HepG2 (cell line): ENCODE results near the gene SPP1. TPM values are rescaled to one million over a fixed set of nuclear protein-coding genes. Genes with fewer than 3 reads are reported as not detected.

Experiments
- ATAD3A ChIP-seq: sonication (generic); formaldehyde crosslinking; IDR thresholded peaks from 2 replicates; pipeline ENCODE4 v1.4.0; 2020; ENCODE audit warnings: missing genetic modification reagents
- HOXD1 ChIP-seq: sonication (generic); formaldehyde crosslinking; IDR thresholded peaks from 2 replicates; pipeline ENCODE4 v1.5.0; 2020; ENCODE audit warnings: missing genetic modification reagents
- NBN ChIP-seq: fragments of 450-650 bp; conservative IDR thresholded peaks from 2 replicates; pipeline ENCODE4 v1.6.1; 2017
- NR2F2 ChIP-seq: IDR thresholded peaks from 2 replicates; pipeline ENCODE4 v1.6.1; 2012; ENCODE audit warnings: low read depth, inconsistent platforms, borderline replicate concordance
- PTBP1 ChIP-seq: fragments of 200-400 bp; formaldehyde crosslinking; IDR thresholded peaks from 2 replicates; pipeline ENCODE4 v1.6.1; 2018; ENCODE audit warnings: low read length, low read depth; ENCODE audit not compliant: poor library complexity, severe bottlenecking
- TAF15 ChIP-seq: fragments of 200-400 bp; formaldehyde crosslinking; IDR thresholded peaks from one replicate; pipeline ENCODE4 v1.6.1; 2018; ENCODE audit warnings: mild to moderate bottlenecking, low read depth, low read length; ENCODE audit not compliant: poor library complexity, severe bottlenecking
- U2AF2 ChIP-seq: fragments of 200-400 bp; formaldehyde crosslinking; IDR thresholded peaks from 2 replicates; pipeline ENCODE4 v1.6.1; 2017; ENCODE audit warnings: low read depth, mild to moderate bottlenecking, low read length
- ZBTB21 ChIP-seq: sonication (generic); formaldehyde crosslinking; IDR thresholded peaks from 2 replicates; pipeline ENCODE4 v1.4.0; 2020; ENCODE audit warnings: missing genetic modification reagents
- ZFP1 ChIP-seq: IDR thresholded peaks from 2 replicates; pipeline ENCODE4 v1.6.1; 2016
- ZFP36L2 ChIP-seq: sonication (generic); formaldehyde crosslinking; IDR thresholded peaks from 2 replicates; pipeline ENCODE4 v1.4.0; 2020; ENCODE audit warnings: missing genetic modification reagents
- ZNF30 ChIP-seq: sonication (generic); formaldehyde crosslinking; IDR thresholded peaks from 2 replicates; pipeline ENCODE4 v1.5.0; 2020; ENCODE audit warnings: mild to moderate bottlenecking, missing genetic modification reagents
- ZNF605 ChIP-seq: sonication (generic); formaldehyde crosslinking; IDR thresholded peaks from 2 replicates; pipeline ENCODE4 v1.8.0; 2022; ENCODE audit warnings: mild to moderate bottlenecking, missing genetic modification reagents
- ZNF615 ChIP-seq: sonication (generic); formaldehyde crosslinking; IDR thresholded peaks from 2 replicates; pipeline ENCODE4 v1.5.0; 2020; ENCODE audit warnings: mild to moderate bottlenecking, missing genetic modification reagents, borderline replicate concordance
- ZNF746 ChIP-seq: sonication (generic); formaldehyde crosslinking; IDR thresholded peaks from 2 replicates; pipeline ENCODE4 v1.8.0; 2022; ENCODE audit warnings: mild to moderate bottlenecking, missing genetic modification reagents
- ZSCAN31 ChIP-seq: sonication (generic); formaldehyde crosslinking; IDR thresholded peaks from 2 replicates; pipeline ENCODE4 v1.5.0; 2020; ENCODE audit warnings: low read depth, mild to moderate bottlenecking, missing genetic modification reagents
- polyA plus RNA-seq, 8 experiments: library from polyadenylated mRNA; depleted of rRNA in 3 of 8; stranded (reverse) in 7 of 8; unstranded in 1 of 8; fragments of >200 nt; fragmentation: Illumina TruSeq in 4 of 8; extraction: Trizol in 4 of 8; gene quantifications; 2 replicates each; pipeline versions ENCODE4 v1.2.1 to v1.2.3, GENCODE V29; 2011 to 2016; ENCODE audit warnings: low read depth in 4 of 8, missing spikeins in 1 of 8, mixed read lengths in 1 of 8; ENCODE audit not compliant: insufficient read depth in 1 of 8
- total RNA-seq, 5 experiments: library from RNA; depleted of rRNA; stranded (reverse); fragments of >200 nt; fragmentation: Illumina TruSeq; extraction: Trizol; gene quantifications; 2 replicates each; pipeline ENCODE4 v1.2.3, GENCODE V29; 2016; ENCODE audit warnings: low read depth in 1 of 5
- TF ChIP-seq, protein P1 (sequence below): sonication (generic); formaldehyde crosslinking; IDR thresholded peaks from 2 replicates; pipeline ENCODE4 v1.8.1; 2023; ENCODE audit warnings: missing genetic modification reagents, mild to moderate bottlenecking, borderline replicate concordance
- TF ChIP-seq, protein P2 (sequence below): sonication (generic); formaldehyde crosslinking; IDR thresholded peaks from 2 replicates; pipeline ENCODE4 v1.8.0; 2022; ENCODE audit warnings: mild to moderate bottlenecking, missing genetic modification reagents, moderate library complexity
- TF ChIP-seq, protein P3 (sequence below): sonication (generic); formaldehyde crosslinking; IDR thresholded peaks from 2 replicates; pipeline ENCODE4 v1.4.0; 2020; ENCODE audit warnings: mild to moderate bottlenecking, missing genetic modification reagents
- TF ChIP-seq, protein P4 (sequence below): sonication (generic); formaldehyde crosslinking; IDR thresholded peaks from 2 replicates; pipeline ENCODE4 v1.5.0; 2020; ENCODE audit warnings: mild to moderate bottlenecking, missing genetic modification reagents, borderline replicate concordance
- TF ChIP-seq, protein P5 (sequence below): sonication (generic); formaldehyde crosslinking; IDR thresholded peaks from 2 replicates; pipeline ENCODE4 v1.4.0; 2020; ENCODE audit warnings: missing genetic modification reagents, borderline replicate concordance
- TF ChIP-seq, protein P6 (sequence below): fragments of 450-650 bp; IDR thresholded peaks from 2 replicates; pipeline ENCODE4 v1.6.1; 2017

Gene SPP1
- total and polyA plus RNA-seq, 2 of the 13 experiments (the other 11 are each of a cell fraction or from before 2014, with no cell fraction given), result 682 to 788 TPM

DNA sequence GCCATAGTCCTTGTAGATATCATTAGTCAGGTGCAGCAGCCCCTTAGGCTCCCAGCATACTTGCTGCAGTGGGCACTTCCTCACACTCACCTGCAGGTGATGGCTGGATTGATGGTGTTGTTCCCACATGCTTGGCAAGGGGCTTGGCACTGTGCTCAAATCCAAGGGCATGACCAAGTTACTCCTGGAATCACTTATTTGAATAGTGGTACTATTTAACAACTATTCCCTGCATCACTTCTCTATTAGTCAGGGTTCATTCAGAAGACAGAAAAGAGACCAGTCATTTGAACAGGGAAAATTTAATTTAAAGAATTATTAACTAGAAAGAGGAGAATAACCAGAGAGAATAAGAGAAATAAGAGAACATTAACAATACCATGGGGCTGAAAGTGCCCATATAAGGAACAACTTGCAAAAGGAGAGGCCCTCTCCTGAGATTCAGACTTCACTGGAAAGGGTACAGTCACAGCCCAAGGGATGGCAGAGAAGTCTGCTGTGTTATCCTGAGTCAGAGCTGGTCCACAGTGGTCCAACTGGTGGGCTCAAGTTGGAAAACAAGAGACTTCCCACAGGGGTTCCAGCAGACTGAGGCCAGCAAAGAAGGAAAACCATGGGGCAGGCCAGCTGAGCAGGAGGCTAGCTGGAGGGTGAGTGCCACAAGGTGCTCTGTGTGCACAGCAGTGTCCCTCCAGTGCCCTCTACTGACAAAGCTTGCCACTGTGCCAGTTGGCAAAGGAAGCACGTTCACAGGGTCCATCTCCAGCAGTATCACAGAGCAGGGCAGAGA lies 9.8 kb downstream of the SPP1 start (continued):
- no peak for TF ChIP-seq NR2F2
- TF ChIP-seq HOXD1, result no peak
- TF ChIP-seq, protein P1, sequence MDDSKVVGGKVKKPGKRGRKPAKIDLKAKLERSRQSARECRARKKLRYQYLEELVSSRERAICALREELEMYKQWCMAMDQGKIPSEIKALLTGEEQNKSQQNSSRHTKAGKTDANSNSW (CRISPR knock-in tag), result no peak
- TF ChIP-seq, protein P2, sequence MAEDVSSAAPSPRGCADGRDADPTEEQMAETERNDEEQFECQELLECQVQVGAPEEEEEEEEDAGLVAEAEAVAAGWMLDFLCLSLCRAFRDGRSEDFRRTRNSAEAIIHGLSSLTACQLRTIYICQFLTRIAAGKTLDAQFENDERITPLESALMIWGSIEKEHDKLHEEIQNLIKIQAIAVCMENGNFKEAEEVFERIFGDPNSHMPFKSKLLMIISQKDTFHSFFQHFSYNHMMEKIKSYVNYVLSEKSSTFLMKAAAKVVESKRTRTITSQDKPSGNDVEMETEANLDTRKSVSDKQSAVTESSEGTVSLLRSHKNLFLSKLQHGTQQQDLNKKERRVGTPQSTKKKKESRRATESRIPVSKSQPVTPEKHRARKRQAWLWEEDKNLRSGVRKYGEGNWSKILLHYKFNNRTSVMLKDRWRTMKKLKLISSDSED (CRISPR knock-in tag), result no peak
- TF ChIP-seq ZNF605 (CRISPR knock-in tag), result no peak
- TF ChIP-seq, protein P3, sequence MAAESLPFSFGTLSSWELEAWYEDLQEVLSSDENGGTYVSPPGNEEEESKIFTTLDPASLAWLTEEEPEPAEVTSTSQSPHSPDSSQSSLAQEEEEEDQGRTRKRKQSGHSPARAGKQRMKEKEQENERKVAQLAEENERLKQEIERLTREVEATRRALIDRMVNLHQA (CRISPR knock-in tag), result no peak
- TF ChIP-seq ZFP36L2, result no peak
- TF ChIP-seq, protein P4, sequence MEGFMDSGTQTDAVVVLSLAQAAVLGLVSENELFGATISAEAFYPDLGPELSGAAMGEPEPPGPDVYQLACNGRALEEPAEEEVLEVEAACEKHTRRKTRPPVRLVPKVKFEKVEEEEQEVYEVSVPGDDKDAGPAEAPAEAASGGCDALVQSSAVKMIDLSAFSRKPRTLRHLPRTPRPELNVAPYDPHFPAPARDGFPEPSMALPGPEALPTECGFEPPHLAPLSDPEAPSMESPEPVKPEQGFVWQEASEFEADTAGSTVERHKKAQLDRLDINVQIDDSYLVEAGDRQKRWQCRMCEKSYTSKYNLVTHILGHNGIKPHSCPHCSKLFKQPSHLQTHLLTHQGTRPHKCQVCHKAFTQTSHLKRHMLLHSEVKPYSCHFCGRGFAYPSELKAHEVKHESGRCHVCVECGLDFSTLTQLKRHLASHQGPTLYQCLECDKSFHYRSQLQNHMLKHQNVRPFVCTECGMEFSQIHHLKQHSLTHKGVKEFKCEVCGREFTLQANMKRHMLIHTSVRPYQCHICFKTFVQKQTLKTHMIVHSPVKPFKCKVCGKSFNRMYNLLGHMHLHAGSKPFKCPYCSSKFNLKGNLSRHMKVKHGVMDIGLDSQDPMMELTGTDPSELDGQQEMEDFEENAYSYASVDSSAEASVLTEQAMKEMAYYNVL, result no peak
- TF ChIP-seq NBN, result no peak
- TF ChIP-seq PTBP1, result no peak
- no peak for TF ChIP-seq ZSCAN31
- no peak for TF ChIP-seq ZFP1
- TF ChIP-seq ZBTB21 (CRISPR knock-in tag), result no peak
- no peak for TF ChIP-seq ZNF746 (CRISPR knock-in tag)
- no peak for TF ChIP-seq TAF15
- TF ChIP-seq, protein P5, sequence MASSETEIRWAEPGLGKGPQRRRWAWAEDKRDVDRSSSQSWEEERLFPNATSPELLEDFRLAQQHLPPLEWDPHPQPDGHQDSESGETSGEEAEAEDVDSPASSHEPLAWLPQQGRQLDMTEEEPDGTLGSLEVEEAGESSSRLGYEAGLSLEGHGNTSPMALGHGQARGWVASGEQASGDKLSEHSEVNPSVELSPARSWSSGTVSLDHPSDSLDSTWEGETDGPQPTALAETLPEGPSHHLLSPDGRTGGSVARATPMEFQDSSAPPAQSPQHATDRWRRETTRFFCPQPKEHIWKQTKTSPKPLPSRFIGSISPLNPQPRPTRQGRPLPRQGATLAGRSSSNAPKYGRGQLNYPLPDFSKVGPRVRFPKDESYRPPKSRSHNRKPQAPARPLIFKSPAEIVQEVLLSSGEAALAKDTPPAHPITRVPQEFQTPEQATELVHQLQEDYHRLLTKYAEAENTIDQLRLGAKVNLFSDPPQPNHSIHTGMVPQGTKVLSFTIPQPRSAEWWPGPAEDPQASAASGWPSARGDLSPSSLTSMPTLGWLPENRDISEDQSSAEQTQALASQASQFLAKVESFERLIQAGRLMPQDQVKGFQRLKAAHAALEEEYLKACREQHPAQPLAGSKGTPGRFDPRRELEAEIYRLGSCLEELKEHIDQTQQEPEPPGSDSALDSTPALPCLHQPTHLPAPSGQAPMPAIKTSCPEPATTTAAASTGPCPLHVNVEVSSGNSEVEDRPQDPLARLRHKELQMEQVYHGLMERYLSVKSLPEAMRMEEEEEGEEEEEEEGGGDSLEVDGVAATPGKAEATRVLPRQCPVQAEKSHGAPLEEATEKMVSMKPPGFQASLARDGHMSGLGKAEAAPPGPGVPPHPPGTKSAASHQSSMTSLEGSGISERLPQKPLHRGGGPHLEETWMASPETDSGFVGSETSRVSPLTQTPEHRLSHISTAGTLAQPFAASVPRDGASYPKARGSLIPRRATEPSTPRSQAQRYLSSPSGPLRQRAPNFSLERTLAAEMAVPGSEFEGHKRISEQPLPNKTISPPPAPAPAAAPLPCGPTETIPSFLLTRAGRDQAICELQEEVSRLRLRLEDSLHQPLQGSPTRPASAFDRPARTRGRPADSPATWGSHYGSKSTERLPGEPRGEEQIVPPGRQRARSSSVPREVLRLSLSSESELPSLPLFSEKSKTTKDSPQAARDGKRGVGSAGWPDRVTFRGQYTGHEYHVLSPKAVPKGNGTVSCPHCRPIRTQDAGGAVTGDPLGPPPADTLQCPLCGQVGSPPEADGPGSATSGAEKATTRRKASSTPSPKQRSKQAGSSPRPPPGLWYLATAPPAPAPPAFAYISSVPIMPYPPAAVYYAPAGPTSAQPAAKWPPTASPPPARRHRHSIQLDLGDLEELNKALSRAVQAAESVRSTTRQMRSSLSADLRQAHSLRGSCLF (CRISPR knock-in tag), result no peak
- no peak for TF ChIP-seq ATAD3A (CRISPR knock-in tag)
- TF ChIP-seq U2AF2, result no peak
- TF ChIP-seq ZNF615, result no peak
- TF ChIP-seq, protein P6, sequence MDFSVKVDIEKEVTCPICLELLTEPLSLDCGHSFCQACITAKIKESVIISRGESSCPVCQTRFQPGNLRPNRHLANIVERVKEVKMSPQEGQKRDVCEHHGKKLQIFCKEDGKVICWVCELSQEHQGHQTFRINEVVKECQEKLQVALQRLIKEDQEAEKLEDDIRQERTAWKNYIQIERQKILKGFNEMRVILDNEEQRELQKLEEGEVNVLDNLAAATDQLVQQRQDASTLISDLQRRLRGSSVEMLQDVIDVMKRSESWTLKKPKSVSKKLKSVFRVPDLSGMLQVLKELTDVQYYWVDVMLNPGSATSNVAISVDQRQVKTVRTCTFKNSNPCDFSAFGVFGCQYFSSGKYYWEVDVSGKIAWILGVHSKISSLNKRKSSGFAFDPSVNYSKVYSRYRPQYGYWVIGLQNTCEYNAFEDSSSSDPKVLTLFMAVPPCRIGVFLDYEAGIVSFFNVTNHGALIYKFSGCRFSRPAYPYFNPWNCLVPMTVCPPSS, result no peak
- TF ChIP-seq ZNF30 (CRISPR knock-in tag), result no peak
